HG02970 (cell line): ENCODE data around the gene SERPINA9.

Experiments
- ATAC-seq: cut with Tn5 transposase; IDR thresholded peaks from one replicate; pipeline ENCODE4 v1.9.1; 2021; ENCODE audit warnings: mild to moderate bottlenecking, moderate library complexity, moderate number of reproducible peaks; ENCODE audit not compliant: unreplicated experiment, low FRiP score

Gene SERPINA9

DNA sequence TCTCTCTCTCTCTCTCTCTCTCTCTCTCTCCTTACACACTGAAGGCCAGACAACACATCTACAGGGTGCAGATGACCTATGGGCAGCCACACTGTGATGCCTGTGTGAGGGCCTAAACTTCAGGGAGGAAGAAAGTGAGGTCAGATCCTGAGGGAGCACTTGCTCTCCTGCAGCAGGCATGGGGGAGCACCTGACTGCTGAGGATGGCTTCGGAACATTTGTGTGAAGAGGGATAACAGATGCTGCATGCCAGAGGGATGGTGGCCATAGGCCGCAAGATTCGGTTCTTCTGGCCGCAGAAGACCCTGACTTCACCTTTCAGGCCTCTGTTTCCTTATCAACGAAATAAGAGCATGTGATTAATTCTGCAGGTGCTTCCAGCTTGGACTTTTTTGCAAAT is 11.7 kb downstream of the SERPINA9 start:
- ATAC-seq = no peak

DNA sequence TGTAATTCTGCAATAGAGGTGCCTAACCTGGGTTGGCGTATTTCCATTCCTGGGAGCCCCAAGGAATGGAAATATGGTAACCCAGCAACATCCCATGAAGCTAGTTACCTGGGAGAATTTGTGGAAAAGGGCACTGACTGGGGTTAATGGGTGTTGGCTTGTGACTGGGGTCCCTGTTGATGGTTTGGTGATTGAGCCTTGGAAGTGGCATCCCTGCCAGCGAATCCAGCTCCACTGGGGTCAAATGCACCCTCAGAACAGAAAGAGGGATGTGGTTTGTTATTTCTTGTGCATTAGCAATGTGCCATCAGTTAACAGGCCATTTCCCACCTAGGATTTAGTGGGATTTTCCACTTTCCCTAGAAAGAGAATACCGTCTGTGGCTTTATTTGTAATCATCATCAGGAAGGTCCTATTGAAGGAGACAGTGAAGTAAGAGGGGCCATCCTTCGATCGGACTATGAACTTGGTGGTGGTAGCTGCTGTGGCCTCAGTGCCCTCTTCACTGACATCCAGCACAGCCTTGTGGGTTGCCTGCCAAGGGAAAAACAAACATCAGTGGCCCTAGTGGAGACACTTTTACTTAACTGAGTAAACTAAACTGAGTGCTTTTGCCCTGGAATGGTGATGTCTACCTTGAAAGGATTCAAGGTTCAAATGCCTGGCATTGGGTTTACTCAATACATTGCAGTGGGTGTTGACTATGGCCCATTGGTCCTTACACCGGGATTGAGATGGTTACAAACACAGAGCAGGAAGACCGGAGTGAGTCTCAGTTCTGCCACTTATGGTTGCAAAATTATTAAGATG is 13.0 kb downstream of the SERPINA9 start:
- ATAC-seq = no peak

DNA sequence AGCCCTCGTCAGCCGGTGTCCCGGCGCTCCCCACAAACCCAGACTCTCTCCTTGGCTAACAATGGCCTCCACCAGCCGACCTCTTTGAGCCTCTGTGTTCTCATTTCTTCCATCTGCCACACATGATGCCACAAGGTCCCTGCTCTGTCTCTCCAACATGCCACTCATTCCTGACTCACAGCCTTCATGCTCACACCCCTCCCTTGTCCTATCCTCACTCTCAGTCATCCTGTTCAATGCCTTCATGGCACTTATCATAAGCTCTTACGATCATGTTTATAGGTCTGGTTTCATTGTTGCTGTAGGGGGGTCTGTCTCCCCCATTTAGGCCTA is 13.8 kb downstream of the SERPINA9 start:
- no peak for ATAC-seq

DNA sequence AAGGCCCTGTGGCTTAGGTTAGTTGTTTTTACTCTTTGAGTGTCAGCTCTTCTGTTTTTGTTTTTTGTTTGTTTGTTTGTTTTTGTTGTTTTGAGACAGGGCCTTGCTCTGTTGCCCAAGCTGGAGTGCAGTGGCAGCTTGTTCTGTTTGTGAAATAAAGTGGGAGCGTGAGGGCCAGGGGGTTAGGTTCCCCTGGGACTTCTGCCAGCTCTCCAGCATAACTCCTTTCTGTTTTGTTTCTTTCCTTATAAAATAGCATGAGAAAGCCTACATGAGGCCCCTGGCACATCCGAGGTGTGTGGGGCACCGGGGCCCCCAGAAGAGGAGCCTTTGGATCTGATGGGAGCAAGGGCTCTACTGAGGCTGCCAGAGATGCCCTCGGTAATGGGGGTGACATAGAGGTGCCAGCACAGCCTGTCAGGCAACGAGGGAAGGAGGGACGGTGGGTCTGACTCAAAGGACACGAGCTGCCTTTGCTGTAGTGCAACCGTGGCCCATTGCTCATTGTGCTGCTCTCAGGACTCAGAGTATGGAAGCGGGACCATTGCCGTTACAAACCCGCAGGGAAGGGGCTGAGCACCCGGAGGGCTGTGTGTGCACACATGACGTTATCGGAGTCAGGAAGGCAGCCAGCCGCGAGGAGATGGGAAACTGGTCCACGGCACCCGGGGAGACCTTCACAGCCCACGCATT is 14.3 kb downstream of the SERPINA9 start:
- no peak for ATAC-seq

DNA sequence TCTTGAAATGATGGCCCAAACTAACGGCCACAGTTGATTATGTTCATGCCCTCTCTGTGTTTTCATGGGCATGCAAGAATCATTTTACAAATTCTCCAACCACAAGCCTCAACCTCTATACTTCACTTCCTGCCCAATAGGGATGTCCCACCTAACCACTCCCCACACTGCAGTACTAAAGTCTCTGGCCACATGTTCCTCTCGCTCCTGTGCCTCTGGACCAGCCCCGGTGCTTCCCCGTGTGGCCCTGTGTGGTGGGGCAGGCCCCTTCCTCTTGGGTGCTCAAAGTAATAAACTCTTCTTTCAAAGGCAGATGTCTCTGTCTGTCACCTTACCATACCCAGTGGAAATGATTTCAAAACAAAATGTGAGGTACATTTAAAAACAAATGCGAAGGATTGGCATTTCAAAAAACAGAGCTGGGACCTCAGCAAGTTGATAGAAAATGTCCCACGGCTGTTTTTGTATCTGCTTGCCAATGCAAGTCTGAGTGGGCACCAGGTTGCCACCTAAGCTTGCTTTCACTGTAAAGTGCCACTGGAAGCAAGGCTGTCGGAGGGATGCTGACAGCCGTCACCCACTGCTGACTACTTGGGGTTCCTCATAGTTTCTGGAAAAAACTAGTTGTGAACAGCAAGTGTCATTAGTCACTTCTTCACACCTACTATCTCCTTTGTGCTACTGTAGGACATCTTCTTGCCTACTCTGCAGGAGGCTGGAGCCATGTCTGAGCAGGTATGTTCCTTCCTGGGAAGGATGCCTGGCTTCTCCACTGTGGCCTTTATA is 15.2 kb downstream of the SERPINA9 start:
- no peak for ATAC-seq

DNA sequence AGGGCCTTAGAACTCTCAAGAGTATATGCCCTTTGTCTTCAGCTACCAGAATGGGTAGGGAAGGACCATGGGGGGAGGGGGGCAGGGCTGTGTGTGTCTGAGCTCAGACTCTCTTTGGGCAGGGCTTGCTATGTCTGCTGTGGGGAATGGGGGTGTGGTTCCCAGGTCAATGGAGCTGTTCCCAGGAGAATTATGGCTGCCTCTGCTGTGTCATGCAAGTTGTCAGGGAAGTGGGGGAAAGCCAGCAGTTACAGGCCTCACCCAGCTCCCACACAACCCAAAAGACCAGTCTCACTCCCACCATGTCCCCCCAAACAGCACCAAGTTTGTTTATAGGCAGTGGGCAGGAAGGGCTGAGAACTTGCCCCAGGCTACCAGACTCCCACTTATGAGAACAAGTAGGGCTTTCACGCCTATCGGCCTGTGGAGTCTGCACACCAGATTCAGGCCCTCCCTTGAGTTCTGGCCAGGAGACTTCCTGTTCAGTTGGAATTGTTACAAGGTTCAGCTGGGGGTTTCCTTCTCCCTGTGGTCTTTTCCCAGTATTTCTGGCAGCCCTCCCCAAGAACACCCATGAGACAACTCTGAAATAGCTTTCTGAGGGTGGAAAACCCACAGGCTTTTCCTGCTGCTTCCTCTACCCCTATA is 17.3 kb downstream of the SERPINA9 start:
- no peak for ATAC-seq

DNA sequence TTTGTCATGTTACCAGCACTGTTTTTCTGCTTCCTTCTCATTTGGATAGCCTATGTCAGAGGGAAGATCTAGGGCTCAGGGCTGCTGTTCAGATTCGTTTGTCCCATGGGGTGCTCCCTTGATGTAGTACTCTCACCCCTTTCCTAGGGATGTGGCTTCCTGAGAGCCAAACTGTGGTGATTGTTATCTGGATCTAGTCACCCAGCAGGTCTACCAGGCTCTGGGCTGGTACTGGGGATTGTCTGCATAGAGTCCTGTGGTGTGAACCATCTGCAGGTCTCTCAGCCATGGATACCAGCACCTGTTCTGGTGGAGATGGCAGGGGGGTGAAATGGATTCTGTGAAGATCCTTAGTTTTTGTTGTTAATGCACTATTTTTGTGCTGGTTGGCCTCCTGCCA is 17.9 kb downstream of the SERPINA9 start:
- ATAC-seq = no peak

DNA sequence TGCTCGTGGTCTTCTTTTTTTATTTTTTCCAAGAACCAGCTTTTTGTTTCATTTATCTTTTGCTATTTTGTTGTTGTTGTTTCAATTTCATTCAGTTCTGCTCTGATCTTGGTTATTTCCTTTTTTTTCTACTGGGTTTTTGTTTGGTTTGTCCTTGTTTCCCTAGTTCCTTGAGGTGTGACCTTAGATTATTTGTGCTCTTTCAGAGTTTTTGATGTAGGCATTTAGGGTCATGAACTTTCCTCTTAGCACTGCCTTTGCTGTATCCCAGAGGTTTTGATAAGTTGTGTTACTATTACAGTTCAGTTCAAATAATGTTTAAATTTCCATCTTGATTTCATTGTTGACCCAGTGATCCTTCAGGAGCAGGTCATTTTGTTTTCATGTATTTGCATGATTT is 20.1 kb downstream of the SERPINA9 start:
- no peak for ATAC-seq

DNA sequence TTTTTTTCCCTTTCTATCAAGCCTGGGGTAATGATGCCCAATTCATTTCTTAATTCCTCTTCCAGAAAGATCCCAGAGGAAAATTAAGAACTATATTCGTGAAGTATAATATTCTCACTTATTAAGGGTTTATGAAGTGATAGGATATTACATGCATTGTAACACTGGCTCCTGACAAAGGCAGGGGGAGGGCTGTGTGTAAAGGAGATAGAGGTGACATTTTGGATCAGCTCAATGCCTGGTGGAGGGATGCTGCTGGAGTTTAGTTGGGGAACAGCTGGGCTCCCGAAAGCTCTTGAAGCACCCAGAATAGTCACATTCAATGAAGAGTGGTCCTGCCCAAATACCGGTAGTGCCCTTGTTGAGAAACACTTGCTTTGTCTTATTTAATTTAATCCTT is 24.2 kb downstream of the SERPINA9 start:
- ATAC-seq = no peak

DNA sequence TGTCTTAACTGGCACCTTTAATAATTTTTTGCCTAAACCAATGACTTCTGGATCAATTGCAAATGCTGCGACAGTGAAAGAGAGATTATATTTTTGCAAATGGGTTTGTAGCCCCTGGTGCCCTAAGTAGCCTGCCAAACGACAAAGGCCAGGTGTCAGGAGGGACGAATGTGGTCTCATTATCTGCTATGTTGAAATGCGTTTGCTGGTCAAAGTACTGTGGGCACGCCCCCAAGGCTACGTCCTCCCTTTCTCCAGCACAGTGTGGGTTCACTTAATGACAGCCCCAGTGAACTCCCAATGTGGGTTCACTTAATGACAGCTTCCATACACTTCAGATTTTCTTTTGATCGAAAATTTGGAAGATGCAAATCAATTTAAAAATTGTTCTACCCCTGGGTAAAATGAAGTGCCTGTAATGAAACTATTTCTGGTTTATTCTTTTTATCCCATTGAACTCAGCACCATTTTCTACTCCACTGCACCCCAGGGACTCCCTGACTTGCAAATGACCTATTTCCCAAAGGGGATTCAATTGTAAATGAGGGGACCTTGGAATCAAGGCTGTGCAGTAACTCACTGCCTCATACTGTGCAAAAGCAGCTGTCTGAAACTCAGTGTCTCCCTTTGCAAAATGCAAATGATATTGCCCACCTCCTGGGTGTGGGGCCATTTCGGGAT is 24.8 kb downstream of the SERPINA9 start:
- no peak for ATAC-seq

DNA sequence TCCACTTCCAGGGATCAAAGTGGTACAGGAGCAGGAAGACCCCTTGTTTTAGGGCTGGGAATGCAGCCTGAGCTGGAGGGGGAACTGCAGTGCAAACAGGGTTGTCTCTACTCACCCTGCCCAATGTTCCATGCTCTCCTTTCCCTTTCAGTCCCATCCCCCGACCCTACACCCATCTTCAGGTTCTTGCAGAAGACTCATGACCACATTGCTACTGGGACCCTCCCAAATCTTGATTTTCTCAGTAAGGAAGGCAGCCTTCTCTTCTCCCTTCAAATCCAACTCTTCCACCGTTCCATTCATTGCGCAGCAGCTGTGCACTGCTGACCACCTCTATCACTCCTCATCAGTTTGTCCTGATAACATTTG is 25.3 kb downstream of the SERPINA9 start:
- ATAC-seq = no peak

DNA sequence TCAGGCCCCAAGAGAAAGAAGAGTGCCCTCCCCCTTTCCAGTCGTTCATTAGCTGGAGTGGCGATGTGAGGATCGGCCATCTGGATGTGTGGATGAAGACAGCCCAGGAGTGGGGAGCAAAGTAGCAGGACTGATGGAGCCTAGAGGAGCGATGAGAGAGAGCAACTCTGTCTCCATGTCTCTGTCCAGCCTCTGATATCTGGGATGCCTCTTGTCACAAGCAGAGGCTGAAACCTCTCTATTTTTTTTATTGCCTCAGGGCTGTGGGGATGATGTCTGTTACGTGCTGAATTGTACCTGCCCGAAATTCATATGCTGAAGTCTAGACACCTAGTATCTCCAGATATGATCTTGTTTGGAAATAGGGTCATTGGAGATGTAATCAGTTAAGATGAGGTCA is 26.1 kb downstream of the SERPINA9 start:
- no peak for ATAC-seq

DNA sequence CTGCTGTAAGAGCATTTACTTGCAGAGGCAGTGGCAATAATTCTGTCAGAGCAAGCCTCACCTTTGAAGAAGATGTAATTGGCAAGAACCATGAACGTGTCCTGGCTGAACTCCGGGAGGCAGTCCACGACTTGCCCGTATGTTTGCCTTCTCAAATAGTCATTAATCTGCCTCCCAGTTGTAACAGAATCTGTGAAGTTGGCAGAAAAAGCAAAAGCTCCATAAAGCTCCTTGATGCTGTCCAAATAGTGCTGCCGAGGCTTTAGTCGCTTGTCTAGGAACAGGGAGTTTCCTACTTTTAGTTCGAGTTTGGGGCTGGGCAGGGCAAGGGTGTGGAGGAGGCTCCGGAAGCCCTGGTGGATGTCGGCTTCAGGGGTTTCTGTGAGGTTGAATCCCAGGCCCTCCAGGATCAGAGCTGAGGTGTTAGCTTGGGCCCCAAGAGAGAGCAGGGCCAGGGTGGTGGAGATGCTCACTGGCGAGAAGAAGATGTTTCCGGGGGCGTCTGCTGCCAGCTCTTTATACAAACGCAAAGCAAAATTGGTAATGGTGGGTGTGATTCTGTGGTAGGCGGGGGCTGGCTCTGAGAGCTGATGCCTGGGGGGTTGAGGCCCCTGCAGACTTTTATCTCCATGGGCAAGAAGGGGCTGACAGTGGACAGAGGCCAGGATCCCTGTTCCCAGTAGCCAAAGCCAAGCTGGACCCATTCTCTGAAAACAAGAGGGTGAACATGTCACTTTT is 27.8 kb downstream of the SERPINA9 start:
- no peak for ATAC-seq

DNA sequence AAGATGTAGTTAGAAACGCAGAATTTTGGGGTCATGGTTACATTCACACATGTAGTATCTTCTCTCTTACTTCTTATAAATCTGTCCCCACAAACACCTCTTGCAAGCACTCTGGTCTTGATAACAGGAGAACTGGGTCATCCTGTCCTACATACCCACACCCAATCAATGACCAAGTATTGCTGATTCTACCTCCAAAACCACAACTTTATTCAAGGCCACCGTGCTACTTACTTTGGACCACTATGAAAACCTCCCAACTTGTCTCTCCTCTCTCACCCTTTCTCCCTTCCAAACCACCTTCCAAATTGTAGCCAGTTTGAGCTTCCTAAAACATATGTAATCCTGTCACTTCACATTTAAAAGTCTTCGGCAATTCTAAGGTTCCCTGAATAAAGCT is 28.8 kb downstream of the SERPINA9 start:
- no peak for ATAC-seq

DNA sequence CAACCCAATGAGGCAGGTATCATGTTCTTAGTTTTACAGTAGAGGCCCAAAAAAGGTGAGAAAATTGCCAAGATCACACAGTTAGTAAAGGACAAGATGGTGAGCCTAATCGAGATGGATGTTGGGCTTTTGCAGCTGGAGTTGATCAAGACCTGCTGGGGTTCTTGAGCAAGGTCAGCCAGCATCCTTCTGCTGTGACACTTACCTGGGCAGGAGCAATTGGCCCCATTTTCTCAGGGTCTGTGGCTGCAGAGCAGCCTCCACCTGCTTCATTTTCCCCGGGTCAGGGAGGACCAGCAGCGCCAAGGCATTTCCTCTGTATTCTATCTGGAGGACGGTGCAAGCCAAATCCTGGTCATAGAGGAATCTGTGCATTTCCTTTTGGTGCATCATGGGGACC is 29.9 kb downstream of the SERPINA9 start:
- ATAC-seq = no peak

DNA sequence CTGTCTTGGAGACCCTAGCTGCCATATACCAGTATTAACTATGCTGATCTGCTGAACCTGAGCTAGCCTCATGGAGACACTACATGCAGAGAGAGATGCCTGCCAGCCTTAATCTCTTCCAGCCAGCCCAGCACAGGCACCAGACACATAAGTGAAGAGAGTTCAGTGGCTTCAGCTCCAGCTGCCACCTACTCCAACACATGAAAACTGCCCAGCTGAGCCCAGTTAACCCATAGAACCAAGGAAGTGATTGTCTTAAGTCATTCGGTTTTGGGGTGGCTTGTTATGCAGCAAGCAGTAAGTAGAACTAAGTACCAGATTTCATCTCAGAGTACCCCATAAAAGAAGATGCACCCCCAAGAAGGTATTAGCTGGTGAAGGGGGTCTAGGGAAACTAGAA is 31.0 kb downstream of the SERPINA9 start:
- ATAC-seq = no peak

DNA sequence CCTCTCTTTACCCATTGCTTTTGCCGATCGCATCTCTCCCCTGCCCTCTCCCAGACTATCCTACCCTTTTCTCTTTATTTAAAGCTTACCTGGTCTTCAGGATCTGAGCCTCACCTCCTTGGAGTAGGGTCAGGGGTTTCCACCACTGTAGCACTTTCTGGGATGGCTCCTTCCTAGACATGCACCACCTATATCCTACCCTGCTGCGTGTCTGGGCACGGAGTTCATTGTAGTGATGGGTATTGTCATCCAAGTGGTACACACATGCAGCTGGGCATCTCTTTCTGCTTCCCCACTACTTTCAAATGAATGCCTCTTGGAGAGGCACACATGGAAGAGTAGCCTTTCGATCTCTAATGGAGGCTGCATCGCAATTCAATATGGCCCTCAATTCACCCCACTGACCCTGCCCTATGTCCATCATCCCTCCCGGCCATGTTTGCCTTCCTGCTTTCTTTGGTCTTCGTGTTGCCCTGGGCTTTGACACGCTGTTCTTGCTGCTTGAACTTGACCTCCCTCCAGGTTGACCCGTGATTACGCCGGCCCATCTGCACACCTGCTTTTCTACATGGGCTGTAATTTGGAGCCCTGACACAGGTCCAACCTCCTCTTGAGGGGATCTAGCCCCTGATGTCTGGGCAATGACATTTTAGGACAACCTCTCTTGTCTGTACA is 34.3 kb downstream of the SERPINA9 start:
- no peak for ATAC-seq

DNA sequence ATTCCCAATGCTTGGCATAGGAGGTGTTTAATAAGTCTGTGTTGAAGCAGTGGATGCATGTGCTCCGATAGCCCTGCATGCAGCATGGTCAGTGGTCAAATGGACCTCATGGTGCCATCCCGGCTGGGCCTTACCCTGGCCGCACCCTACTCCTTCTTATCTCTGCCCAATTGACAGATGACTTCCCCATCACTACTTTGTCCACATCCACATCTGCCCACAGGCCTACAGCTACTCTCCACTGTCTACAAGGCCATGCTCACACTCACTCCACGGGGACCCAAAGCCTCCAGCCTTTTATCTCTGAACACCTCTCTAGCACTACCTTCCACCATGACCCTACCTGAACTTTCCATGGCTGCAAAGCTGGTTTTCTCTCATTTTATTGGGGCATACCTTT is 34.9 kb downstream of the SERPINA9 start:
- no peak for ATAC-seq

DNA sequence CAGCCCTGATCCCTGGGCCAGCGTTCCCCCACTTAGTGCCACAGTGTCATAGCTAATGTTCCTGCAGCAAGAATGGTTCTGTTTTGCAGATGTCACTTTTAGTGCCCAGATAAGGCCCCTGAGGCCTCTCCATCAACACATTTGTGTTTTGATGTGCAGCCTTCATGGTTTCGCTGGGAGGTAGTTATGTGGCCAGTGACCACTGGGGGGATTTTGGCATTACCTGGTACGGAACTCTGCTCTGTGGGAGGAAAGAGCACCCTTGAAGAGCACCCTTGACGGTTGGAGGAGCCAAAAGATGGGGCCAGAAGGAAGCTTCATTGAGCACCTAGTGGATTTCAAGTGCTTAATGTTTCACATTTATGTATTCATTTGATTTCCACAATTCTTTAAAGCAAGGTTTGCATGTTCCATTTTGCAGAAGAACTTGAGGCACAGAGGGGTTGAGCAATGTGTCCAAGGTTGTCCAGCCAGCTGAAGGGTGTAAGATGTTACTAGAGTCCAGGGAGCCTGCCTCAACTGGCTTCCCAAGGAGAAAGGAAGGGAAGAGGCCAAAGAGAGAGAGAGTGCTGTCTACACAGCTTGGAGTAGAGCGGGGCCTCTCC is 36.4 kb downstream of the SERPINA9 start:
- ATAC-seq = no peak
